ENCODE measurements around the gene PRKAG3. TPM values are rescaled to one million over a fixed set of nuclear protein-coding genes. Genes with fewer than 3 reads are reported as not detected.
A peak's percentile ranks its signal among the peaks of the same experiment; 100 is the strongest.

Gene PRKAG3
- total RNA-seq, 1 experiment from 2014 or later = not detected

GRCh38 chr2:218792433-218792832 lies 39.2 kb downstream of the PRKAG3 start:
- no peaks in the 10 kb centered on the region for H3K36me3 Mint-ChIP-seq (ENCODE audit: insufficient read depth, unreplicated experiment)
- CTCF ChIA-PET = no interaction called here
- no peak for DNase-seq
- no peaks in the 10 kb centered on the region for H3K4me1 Mint-ChIP-seq (ENCODE audit: low read depth, unreplicated experiment)
- no TSS peak for BruUV-seq (replicated peaks)
- H3K27me3 Mint-ChIP-seq (ENCODE audit: unreplicated experiment) = no peaks in the 10 kb centered on the region
- no peaks in the 10 kb centered on the region for H3K9me3 Mint-ChIP-seq (ENCODE audit: low read depth, unreplicated experiment)
- intact Hi-C loops (cut with micrococcal nuclease; ENCODE audit: unreplicated experiment) = no loop called here
- no peak for TF ChIP-seq CTCF (IDR thresholded peaks at IDR 0.05; ENCODE audit: unreplicated experiment)
- no peak overlapping the region for H3K27ac Mint-ChIP-seq (ENCODE audit: unreplicated experiment)
- no peak overlapping the region for H3K4me3 Mint-ChIP-seq (ENCODE audit: low read depth, unreplicated experiment)

GRCh38 chr2:218788529-218789255 lies 42.9 kb downstream of the PRKAG3 start:
- no peaks in the 10 kb centered on the region for H3K9me3 Mint-ChIP-seq (ENCODE audit: low read depth, unreplicated experiment)
- H3K36me3 Mint-ChIP-seq (ENCODE audit: insufficient read depth, unreplicated experiment) = no peaks in the 10 kb centered on the region
- no peak for DNase-seq
- H3K4me3 Mint-ChIP-seq (ENCODE audit: low read depth, unreplicated experiment) = no peak overlapping the region
- intact Hi-C loops (cut with micrococcal nuclease; ENCODE audit: unreplicated experiment) = no loop called here
- TF ChIP-seq CTCF (IDR thresholded peaks at IDR 0.05; ENCODE audit: unreplicated experiment) = no peak
- no peak overlapping the region for H3K27ac Mint-ChIP-seq (ENCODE audit: unreplicated experiment)
- H3K4me1 Mint-ChIP-seq (ENCODE audit: low read depth, unreplicated experiment) = peaks cover 16% of the 10 kb centered on the region
- H3K27me3 Mint-ChIP-seq (ENCODE audit: unreplicated experiment) = no peaks in the 10 kb centered on the region
- CTCF ChIA-PET = no interaction called here
- BruUV-seq (replicated peaks) = no TSS peak

GRCh38 chr2:218786133-218786532 lies 45.5 kb downstream of the PRKAG3 start:
- CTCF ChIA-PET = no interaction called here
- H3K9me3 Mint-ChIP-seq (ENCODE audit: low read depth, unreplicated experiment) = no peaks in the 10 kb centered on the region
- intact Hi-C loops (cut with micrococcal nuclease; ENCODE audit: unreplicated experiment) = no loop called here
- H3K36me3 Mint-ChIP-seq (ENCODE audit: insufficient read depth, unreplicated experiment) = peaks cover 12% of the 10 kb centered on the region
- H3K27me3 Mint-ChIP-seq (ENCODE audit: unreplicated experiment) = no peaks in the 10 kb centered on the region
- no peak for DNase-seq
- BruUV-seq (replicated peaks) = no TSS peak
- no peak overlapping the region for H3K27ac Mint-ChIP-seq (ENCODE audit: unreplicated experiment)
- H3K4me3 Mint-ChIP-seq (ENCODE audit: low read depth, unreplicated experiment) = no peak overlapping the region
- peaks cover 38% of the 10 kb centered on the region for H3K4me1 Mint-ChIP-seq (ENCODE audit: low read depth, unreplicated experiment)
- TF ChIP-seq CTCF (IDR thresholded peaks at IDR 0.05; ENCODE audit: unreplicated experiment) = no peak

GRCh38 chr2:218785103-218785502 lies 46.5 kb downstream of the PRKAG3 start:
- Mint-ChIP-seq H3K4me1 (ENCODE audit: low read depth, unreplicated experiment) (peaks cover 46% of the 10 kb centered on the region), H3K27ac (ENCODE audit: unreplicated experiment) (peak overlapping the region; percentile 60), H3K27me3 (ENCODE audit: unreplicated experiment) (no peaks in the 10 kb centered on the region), H3K4me3 (ENCODE audit: low read depth, unreplicated experiment) (no peak overlapping the region), H3K9me3 (ENCODE audit: low read depth, unreplicated experiment) (no peaks in the 10 kb centered on the region), H3K36me3 (ENCODE audit: insufficient read depth, unreplicated experiment) (peaks cover 12% of the 10 kb centered on the region)
- peak; percentile 55 for DNase-seq
- intact Hi-C loops (cut with micrococcal nuclease; ENCODE audit: unreplicated experiment) = no loop called here
- no TSS peak for BruUV-seq (replicated peaks)
- CTCF ChIA-PET = interaction anchor here (0.9 to 1.5 kb wide), 2 partner anchors 9 to 98 kb away, joined by 3 to 4 read pairs; no protein-coding TSS in a partner anchor
- TF ChIP-seq CTCF (IDR thresholded peaks at IDR 0.05; ENCODE audit: unreplicated experiment) = no peak
